ENCODE results near the gene TMEM236. TPM values are rescaled to one million over a fixed set of nuclear protein-coding genes. Genes with fewer than 3 reads are reported as not detected.

Gene TMEM236
- total and polyA plus RNA-seq, 2 donors (not counting 3 experiments of a cell fraction or from before 2014, with no cell fraction given), result 0.24 to 0.29 TPM

DNA sequence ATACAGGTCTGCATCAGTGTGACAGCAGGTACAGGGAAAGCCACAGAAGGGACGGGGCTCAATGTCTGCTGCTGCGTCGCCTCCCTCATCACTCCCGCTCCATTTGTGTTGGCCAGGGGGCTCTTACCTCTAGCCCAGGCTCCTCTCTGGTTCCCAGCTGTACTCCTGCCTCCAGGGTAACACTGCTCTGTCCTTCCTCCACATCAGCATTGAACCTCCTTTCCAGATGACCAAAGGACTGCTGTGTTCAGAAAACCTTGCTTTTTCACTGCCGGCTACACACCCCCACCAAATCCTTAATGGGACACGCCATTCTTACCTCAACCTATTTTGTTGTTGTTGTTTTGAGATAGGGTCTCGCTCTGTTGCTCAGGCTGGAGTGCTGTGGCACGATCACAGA lies 2.1 kb upstream of the TMEM236 start:
- H3K9me1 ChIP-seq (replicated peaks; ENCODE audit: control insufficient read depth, extremely low read depth, insufficient read depth, low read length), result no peaks in the 10 kb centered on the region
- no peaks in the 10 kb centered on the region for H3K79me2 ChIP-seq (ENCODE audit: control insufficient read depth, insufficient read depth, low read length)
- no peaks in the 10 kb centered on the region for H3K36me3 ChIP-seq (ENCODE audit: control insufficient read depth in 2 of 2, extremely low read depth in 1 of 2, insufficient read depth in 2 of 2, low read length in 2 of 2)
- H3K4me1 ChIP-seq (ENCODE audit: control insufficient read depth, extremely low read depth, insufficient read depth, low read length), result peaks cover 6% of the 10 kb centered on the region
- intact Hi-C loops (cut with micrococcal nuclease) (no loop called here), dilution Hi-C loops (cut with MboI; ENCODE audit: extremely low pct_ligation_motif_present, low sequenced_read_pairs) (no loop called here)
- no peak overlapping the region for H3K4me2 ChIP-seq (ENCODE audit: insufficient read depth, low read length)
- no peak overlapping the region for H3K9ac ChIP-seq (replicated peaks; ENCODE audit: extremely low read depth, insufficient read depth, low read length)
- POLR2A ChIA-PET, result no interaction called here
- CTCF ChIA-PET, result no interaction called here
- no TSS peak for BruUV-seq (replicated peaks)
- H3K27me3 ChIP-seq (ENCODE audit: control insufficient read depth in 2 of 2, insufficient read depth in 2 of 2, low read length in 2 of 2), result no peaks in the 10 kb centered on the region
- no peaks in the 10 kb centered on the region for H3K9me3 ChIP-seq (replicated peaks; ENCODE audit: control insufficient read depth, insufficient read depth, low read length)
- H3K27ac ChIP-seq (ENCODE audit: insufficient read depth, low read depth, low read length), result no peak overlapping the region
- DNase-seq (ENCODE audit: low read depth, low spot score) (no peak), FAIRE-seq (no peak)
- no peaks in the 10 kb centered on the region for H4K20me1 ChIP-seq (replicated peaks; ENCODE audit: control insufficient read depth, extremely low read depth, insufficient read depth, low read length)
- H2AFZ ChIP-seq (ENCODE audit: low read depth, low read length), result no peak overlapping the region
- H3K4me3 ChIP-seq (replicated peaks in 1 of 3; ENCODE audit: insufficient read depth in 1 of 3, low read depth in 1 of 3, low read length in 3 of 3), result no peak overlapping the region
- TF ChIP-seq JUN (IDR thresholded peaks at IDR 0.05; ENCODE audit: borderline replicate concordance, insufficient read depth, insufficient read length, low read depth), result no peak
- TF ChIP-seq MYC (IDR thresholded peaks at IDR 0.05; ENCODE audit: low read depth, low read length), result no peak
- TF ChIP-seq POLR2AphosphoS5 (IDR thresholded peaks at IDR 0.05; ENCODE audit: insufficient read depth, low read depth, low read length), result no peak
- TF ChIP-seq GATA2 (IDR thresholded peaks at IDR 0.05; ENCODE audit: insufficient read depth, insufficient read length, low read depth, low read length), result no peak
- no peak for TF ChIP-seq CTCF (IDR thresholded peaks at IDR 0.05; ENCODE audit: extremely low read depth in 1 of 2, insufficient read depth in 1 of 2, low read depth in 1 of 2, low read length in 2 of 2)
